ENCODE measurements around the gene TPGS1.

DNA sequence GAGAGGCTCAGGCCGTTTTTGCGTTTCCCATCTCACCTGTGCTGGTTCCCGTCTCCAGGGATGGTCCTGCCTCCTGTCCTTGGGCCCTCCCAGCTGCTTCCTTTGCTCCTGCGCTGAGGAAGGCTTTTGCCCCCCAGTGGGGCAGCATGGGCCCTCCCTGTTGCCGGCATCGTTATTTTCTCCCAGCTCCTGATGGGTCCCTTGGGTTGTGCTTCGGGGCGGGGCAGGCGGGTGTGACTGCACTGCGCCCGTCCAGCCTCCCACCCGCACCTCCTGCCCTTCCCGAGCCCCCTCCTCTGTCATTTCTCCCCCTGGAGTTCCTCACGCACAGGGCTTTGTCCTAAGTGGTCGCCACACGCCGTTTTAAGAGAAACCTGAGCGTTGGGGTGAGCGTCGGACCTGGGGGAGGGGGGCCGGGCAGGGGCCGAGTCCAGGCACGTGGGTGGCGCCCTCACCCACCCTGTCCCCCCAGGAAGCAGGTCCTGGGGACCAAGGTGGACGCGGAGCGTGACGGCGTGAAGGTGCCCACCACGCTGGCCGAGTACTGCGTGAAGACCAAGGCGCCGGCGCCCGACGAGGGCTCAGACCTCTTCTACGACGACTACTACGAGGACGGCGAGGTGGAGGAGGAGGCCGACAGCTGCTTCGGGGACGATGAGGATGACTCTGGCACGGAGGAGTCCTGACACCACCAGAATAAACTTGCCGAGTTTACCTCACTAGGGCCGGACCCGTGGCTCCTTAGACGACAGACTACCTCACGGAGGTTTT is 33.8 kb downstream of the TPGS1 start:
- TF ChIP-seq EP300 (IDR thresholded peaks at IDR 0.05) (no peak), POLR2A (IDR thresholded peaks at IDR 0.05) (no peak), POLR2AphosphoS5 (IDR thresholded peaks at IDR 0.05) (no peak)
- TF ChIP-seq, protein P1, sequence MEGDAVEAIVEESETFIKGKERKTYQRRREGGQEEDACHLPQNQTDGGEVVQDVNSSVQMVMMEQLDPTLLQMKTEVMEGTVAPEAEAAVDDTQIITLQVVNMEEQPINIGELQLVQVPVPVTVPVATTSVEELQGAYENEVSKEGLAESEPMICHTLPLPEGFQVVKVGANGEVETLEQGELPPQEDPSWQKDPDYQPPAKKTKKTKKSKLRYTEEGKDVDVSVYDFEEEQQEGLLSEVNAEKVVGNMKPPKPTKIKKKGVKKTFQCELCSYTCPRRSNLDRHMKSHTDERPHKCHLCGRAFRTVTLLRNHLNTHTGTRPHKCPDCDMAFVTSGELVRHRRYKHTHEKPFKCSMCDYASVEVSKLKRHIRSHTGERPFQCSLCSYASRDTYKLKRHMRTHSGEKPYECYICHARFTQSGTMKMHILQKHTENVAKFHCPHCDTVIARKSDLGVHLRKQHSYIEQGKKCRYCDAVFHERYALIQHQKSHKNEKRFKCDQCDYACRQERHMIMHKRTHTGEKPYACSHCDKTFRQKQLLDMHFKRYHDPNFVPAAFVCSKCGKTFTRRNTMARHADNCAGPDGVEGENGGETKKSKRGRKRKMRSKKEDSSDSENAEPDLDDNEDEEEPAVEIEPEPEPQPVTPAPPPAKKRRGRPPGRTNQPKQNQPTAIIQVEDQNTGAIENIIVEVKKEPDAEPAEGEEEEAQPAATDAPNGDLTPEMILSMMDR (IDR thresholded peaks at IDR 0.05) = no peak
